HEK293T (cell line): ENCODE results near the gene NCF4.

Source experiments
- ARNT ChIP-seq: fragments of 450-650 bp; IDR thresholded peaks from 2 replicates; pipeline ENCODE4 v1.6.1; 2017; ENCODE audit warnings: mild to moderate bottlenecking
- BHLHE40 ChIP-seq: fragments of 450-650 bp; IDR thresholded peaks from 2 replicates; pipeline ENCODE4 v1.6.1; 2016; ENCODE audit warnings: mild to moderate bottlenecking, moderate library complexity, borderline replicate concordance
- FOXA1 ChIP-seq: fragments of 450-650 bp; IDR thresholded peaks from 2 replicates; pipeline ENCODE4 v1.6.1; 2016; ENCODE audit warnings: mild to moderate bottlenecking
- FOXK2 ChIP-seq: fragments of 450-650 bp; IDR thresholded peaks from 2 replicates; pipeline ENCODE4 v1.6.1; 2016; ENCODE audit warnings: mild to moderate bottlenecking
- FOXM1 ChIP-seq: fragments of 450-650 bp; IDR thresholded peaks from 2 replicates; pipeline ENCODE4 v1.6.1; 2017; ENCODE audit warnings: mild to moderate bottlenecking, borderline replicate concordance
- HDGF ChIP-seq: fragments of 450-650 bp; IDR thresholded peaks from 2 replicates; pipeline ENCODE4 v1.6.1; 2017; ENCODE audit warnings: antibody characterized with exemption, borderline replicate concordance
- LEF1 ChIP-seq: fragments of 450-650 bp; IDR thresholded peaks from 2 replicates; pipeline ENCODE4 v1.6.1; 2017; ENCODE audit warnings: mild to moderate bottlenecking, borderline replicate concordance
- NFRKB ChIP-seq: fragments of 450-650 bp; IDR thresholded peaks from 2 replicates; pipeline ENCODE4 v1.6.1; 2016; ENCODE audit warnings: mild to moderate bottlenecking, moderate library complexity
- SP1 ChIP-seq: fragments of 450-650 bp; IDR thresholded peaks from 2 replicates; pipeline ENCODE4 v1.6.1; 2017
- SUZ12 ChIP-seq: fragments of 450-650 bp; IDR thresholded peaks from 2 replicates; pipeline ENCODE4 v1.6.1; 2016; ENCODE audit warnings: mild to moderate bottlenecking
- TARDBP ChIP-seq: fragments of 450-650 bp; IDR thresholded peaks from 2 replicates; pipeline ENCODE4 v1.6.1; 2016
- ZNF384 ChIP-seq: fragments of 450-650 bp; IDR thresholded peaks from 2 replicates; pipeline ENCODE4 v1.6.1; 2016
- TF ChIP-seq, protein P1 (sequence below): fragments of 450-650 bp; IDR thresholded peaks from 2 replicates; pipeline ENCODE4 v1.6.1; 2016

DNA sequence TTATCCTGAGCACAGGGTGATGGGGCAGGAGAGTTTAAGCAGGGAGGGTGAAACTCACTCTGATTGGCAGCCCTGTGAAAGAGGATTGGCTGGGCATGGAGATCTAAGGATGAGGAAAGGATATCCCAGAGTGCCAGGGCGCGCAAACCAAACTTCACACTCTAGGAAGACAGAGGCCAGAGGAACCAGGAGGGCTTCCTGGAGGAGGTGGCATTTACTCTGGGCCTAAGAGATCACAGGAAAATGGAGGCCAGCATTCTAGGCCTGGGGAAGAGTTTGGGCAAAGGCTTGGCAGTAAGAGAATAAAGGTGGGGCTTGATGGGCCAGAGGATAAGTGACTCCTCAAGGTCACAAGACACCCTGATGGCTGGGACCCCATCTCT, 377 bp upstream of the NCF4 start:
- TF ChIP-seq FOXA1 (no peak), ARNT (no peak), NFRKB (no peak), FOXM1 (no peak), LEF1 (no peak), SP1 (no peak), BHLHE40 (no peak), SUZ12 (no peak), ZNF384 (no peak), HDGF (no peak), TARDBP (no peak), FOXK2 (no peak)
- TF ChIP-seq, protein P1, sequence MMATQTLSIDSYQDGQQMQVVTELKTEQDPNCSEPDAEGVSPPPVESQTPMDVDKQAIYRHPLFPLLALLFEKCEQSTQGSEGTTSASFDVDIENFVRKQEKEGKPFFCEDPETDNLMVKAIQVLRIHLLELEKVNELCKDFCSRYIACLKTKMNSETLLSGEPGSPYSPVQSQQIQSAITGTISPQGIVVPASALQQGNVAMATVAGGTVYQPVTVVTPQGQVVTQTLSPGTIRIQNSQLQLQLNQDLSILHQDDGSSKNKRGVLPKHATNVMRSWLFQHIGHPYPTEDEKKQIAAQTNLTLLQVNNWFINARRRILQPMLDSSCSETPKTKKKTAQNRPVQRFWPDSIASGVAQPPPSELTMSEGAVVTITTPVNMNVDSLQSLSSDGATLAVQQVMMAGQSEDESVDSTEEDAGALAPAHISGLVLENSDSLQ: no peak
